Type B pancreatic cell (in vitro differentiated cells): Measurements from ENCODE around the gene GNAZ. TPM values are rescaled to one million over a fixed set of nuclear protein-coding genes. Genes with fewer than 3 reads are reported as not detected.

Source experiments
- DNase-seq: peaks from one replicate; pipeline ENCODE4 v3.0.0; 2021; ENCODE audit warnings: mixed read lengths; ENCODE audit not compliant: unreplicated experiment; ENCODE audit errors: extremely low spot score
- H3K27ac Mint-ChIP-seq: 2 replicates; pipeline ENCODE4 v1.8.0; 2021; ENCODE audit warnings: mild to moderate bottlenecking, mixed read lengths
- H3K27me3 Mint-ChIP-seq: 2 replicates; pipeline ENCODE4 v1.8.0; 2021; ENCODE audit warnings: mixed read lengths
- H3K36me3 Mint-ChIP-seq: 2 replicates; pipeline ENCODE4 v1.8.0; 2021; ENCODE audit warnings: mixed read lengths
- H3K4me1 Mint-ChIP-seq: one replicate; pipeline ENCODE4 v1.8.0; 2021; ENCODE audit warnings: mixed read lengths; ENCODE audit not compliant: unreplicated experiment
- H3K4me3 Mint-ChIP-seq: 2 replicates; pipeline ENCODE4 v1.8.0; 2021; ENCODE audit warnings: mild to moderate bottlenecking, mixed read lengths
- H3K9me3 Mint-ChIP-seq: 2 replicates; pipeline ENCODE4 v1.8.0; 2021; ENCODE audit warnings: mixed read lengths
- total RNA-seq: library from RNA; stranded (reverse); gene quantifications from 2 replicates; pipeline ENCODE4 v1.2.1, GENCODE V29; 2021; ENCODE audit warnings: low replicate concordance
- TF ChIP-seq, protein P1 (sequence below): fragments of 200-600 bp; sonication (generic); conservative IDR thresholded peaks from 2 replicates; pipeline ENCODE4 v1.5.0; 2021; ENCODE audit warnings: antibody characterized with exemption, mild to moderate bottlenecking

Gene GNAZ
- total RNA-seq, 1 donor from 2014 or later: 14.4 TPM

DNA sequence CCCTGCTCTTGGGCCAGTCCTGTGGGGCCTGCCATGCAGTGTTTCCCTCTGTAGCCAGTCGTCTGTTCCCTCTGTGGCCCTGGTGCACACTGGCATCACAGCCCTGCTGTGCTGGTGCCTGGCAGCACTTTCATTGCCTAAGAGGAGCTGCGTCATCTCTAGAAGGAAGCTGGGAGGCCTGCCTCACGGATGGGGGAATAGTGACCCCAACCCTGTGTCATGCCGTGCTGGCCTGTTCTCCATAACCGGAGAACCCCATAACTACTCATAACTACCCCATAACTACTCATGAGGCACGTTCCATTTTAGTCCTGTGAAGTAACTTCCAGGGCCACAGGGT lies 88.9 kb downstream of the GNAZ start:
- Mint-ChIP-seq H3K27ac (no peak overlapping the region), H3K4me1 (peaks cover 8% of the 10 kb centered on the region), H3K9me3 (no peaks in the 10 kb centered on the region), H3K4me3 (no peak overlapping the region), H3K27me3 (no peaks in the 10 kb centered on the region), H3K36me3 (peaks cover 5% of the 10 kb centered on the region)
- no peak for DNase-seq
- TF ChIP-seq, protein P1, sequence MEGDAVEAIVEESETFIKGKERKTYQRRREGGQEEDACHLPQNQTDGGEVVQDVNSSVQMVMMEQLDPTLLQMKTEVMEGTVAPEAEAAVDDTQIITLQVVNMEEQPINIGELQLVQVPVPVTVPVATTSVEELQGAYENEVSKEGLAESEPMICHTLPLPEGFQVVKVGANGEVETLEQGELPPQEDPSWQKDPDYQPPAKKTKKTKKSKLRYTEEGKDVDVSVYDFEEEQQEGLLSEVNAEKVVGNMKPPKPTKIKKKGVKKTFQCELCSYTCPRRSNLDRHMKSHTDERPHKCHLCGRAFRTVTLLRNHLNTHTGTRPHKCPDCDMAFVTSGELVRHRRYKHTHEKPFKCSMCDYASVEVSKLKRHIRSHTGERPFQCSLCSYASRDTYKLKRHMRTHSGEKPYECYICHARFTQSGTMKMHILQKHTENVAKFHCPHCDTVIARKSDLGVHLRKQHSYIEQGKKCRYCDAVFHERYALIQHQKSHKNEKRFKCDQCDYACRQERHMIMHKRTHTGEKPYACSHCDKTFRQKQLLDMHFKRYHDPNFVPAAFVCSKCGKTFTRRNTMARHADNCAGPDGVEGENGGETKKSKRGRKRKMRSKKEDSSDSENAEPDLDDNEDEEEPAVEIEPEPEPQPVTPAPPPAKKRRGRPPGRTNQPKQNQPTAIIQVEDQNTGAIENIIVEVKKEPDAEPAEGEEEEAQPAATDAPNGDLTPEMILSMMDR: no peak

DNA sequence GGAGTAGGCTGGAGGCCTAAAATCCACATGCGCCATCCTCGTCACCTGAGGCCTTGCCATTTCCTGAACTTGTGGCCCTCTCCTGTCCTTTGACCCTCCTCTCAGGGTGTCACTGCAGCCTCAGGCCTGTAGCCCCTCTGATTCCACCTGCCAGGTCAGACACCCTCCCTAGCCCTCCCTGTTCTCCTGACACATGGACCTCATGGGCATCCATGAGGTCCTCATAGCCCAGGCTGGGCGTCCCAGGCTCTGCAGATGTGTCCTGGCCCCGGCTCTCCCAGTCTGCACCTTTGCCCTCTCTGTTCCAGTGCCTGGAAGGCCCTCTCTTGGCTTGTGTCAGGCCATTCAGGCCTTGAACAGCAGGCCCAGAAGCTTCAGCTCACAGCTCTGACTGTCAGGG lies 90.7 kb downstream of the GNAZ start:
- TF ChIP-seq, protein P1: no peak
- no peak overlapping the region for H3K27ac Mint-ChIP-seq
- no peaks in the 10 kb centered on the region for H3K9me3 Mint-ChIP-seq
- peaks cover 3% of the 10 kb centered on the region for H3K4me1 Mint-ChIP-seq
- H3K4me3 Mint-ChIP-seq: no peak overlapping the region
- no peak for DNase-seq
- H3K27me3 Mint-ChIP-seq: no peaks in the 10 kb centered on the region
- no peaks in the 10 kb centered on the region for H3K36me3 Mint-ChIP-seq

- H3K27ac Mint-ChIP-seq: no peak overlapping the region
- TF ChIP-seq, protein P1: no peak
- no peaks in the 10 kb centered on the region for H3K36me3 Mint-ChIP-seq
- H3K4me3 Mint-ChIP-seq: no peak overlapping the region
- peaks cover 3% of the 10 kb centered on the region for H3K4me1 Mint-ChIP-seq
- H3K9me3 Mint-ChIP-seq: no peaks in the 10 kb centered on the region
- no peaks in the 10 kb centered on the region for H3K27me3 Mint-ChIP-seq
- DNase-seq: no peak
These were observed 91.3 kb downstream of the GNAZ start for GRCh38 chr22:23161574-23161973.

DNA sequence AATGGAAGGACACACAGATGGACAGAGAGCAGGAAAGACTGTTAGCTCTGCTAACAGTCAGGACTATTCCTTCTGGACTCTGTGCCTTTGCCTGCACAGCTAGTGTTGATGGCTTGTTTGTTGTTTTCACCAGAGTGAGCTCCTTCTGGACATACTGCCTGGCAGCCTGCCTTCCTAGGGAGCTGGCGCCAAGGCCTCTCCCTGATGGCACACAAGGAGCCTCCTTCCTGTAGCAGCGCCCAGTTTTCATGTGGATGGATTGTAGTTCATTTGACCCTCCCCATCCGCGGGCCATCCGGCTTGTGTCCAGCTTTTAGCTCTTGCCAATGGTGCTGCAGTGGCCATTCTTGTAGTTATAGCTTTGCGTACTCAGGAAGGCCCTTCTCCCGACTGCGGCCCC lies 93.3 kb downstream of the GNAZ start:
- no peak overlapping the region for H3K4me3 Mint-ChIP-seq
- TF ChIP-seq, protein P1: no peak
- no peaks in the 10 kb centered on the region for H3K4me1 Mint-ChIP-seq
- no peak for DNase-seq
- H3K27me3 Mint-ChIP-seq: no peaks in the 10 kb centered on the region
- no peaks in the 10 kb centered on the region for H3K36me3 Mint-ChIP-seq
- no peak overlapping the region for H3K27ac Mint-ChIP-seq
- no peaks in the 10 kb centered on the region for H3K9me3 Mint-ChIP-seq

- DNase-seq: no peak
- TF ChIP-seq, protein P1: no peak
- H3K27me3 Mint-ChIP-seq: no peaks in the 10 kb centered on the region
- no peak overlapping the region for H3K4me3 Mint-ChIP-seq
- no peaks in the 10 kb centered on the region for H3K36me3 Mint-ChIP-seq
- no peak overlapping the region for H3K27ac Mint-ChIP-seq
- H3K9me3 Mint-ChIP-seq: no peaks in the 10 kb centered on the region
- H3K4me1 Mint-ChIP-seq: peaks cover 3% of the 10 kb centered on the region
These were observed 93.8 kb downstream of the GNAZ start for GRCh38 chr22:23164091-23164490.
